Medulla oblongata (tissue), 1 donor: ENCODE data around the gene BACE1.
A peak's percentile ranks its signal among the peaks of the same experiment; 100 is the strongest.
"Not testable (repeated sequence)": the region's sequence is repeated elsewhere in the genome, so short reads cannot be mapped to it uniquely, and the experiment has no call there.

Source experiments
- DNase-seq: peaks from one replicate; pipeline ENCODE4 v3.0.0-alpha.2; 2015; ENCODE audit errors: extremely low spot score

Gene BACE1

GRCh38 chr11:117316197-117316961 lies at the start of gene BACE1:
TSS of gene BACE1 (minus strand) at chr11:117316256. CDS start at chr11:117315795, 461 bp downstream.
- DNase-seq: peak; percentile 93

- DNase-seq: no peak
Observed at GRCh38 chr11:117361432-117361831, 45.4 kb upstream of the BACE1 start.

- no peak for DNase-seq
Observed at GRCh38 chr11:117356126-117356890, 40.3 kb upstream of the BACE1 start.

- no peak for DNase-seq
Observed at GRCh38 chr11:117354550-117354949, 38.5 kb upstream of the BACE1 start.

GRCh38 chr11:117345039-117345438 lies 29.0 kb upstream of the BACE1 start:
- no peak for DNase-seq

GRCh38 chr11:117337076-117337475 lies 21.0 kb upstream of the BACE1 start:
- no peak for DNase-seq

- no peak for DNase-seq
Observed at GRCh38 chr11:117335399-117335798, 19.3 kb upstream of the BACE1 start.

- DNase-seq: no peak
Observed at GRCh38 chr11:117334896-117335295, 18.8 kb upstream of the BACE1 start.

GRCh38 chr11:117333917-117334316 lies 17.9 kb upstream of the BACE1 start:
- DNase-seq: no peak

GRCh38 chr11:117332843-117333242 lies 16.8 kb upstream of the BACE1 start:
- DNase-seq: no peak

- DNase-seq: peak; percentile 55
Observed at GRCh38 chr11:117328375-117329010, 12.4 kb upstream of the BACE1 start.

GRCh38 chr11:117327567-117328374 lies 11.7 kb upstream of the BACE1 start, which contains the start of gene CEP164:
TSS of gene CEP164 (plus strand) at chr11:117327854. CDS start at chr11:117338587, 10,733 bp downstream.
- DNase-seq: peak; percentile 97

- not testable (repeated sequence) for DNase-seq
Observed at GRCh38 chr11:117327255-117327566, 11.2 kb upstream of the BACE1 start.

GRCh38 chr11:117319214-117319840 lies 3.3 kb upstream of the BACE1 start:
- no peak for DNase-seq

- DNase-seq: no peak
Observed at GRCh38 chr11:117318738-117319137, 2.7 kb upstream of the BACE1 start.

- no peak for DNase-seq
Observed at GRCh38 chr11:117315285-117316196, 515 bp downstream of the BACE1 start.

GRCh38 chr11:117314840-117315239 lies 1.2 kb downstream of the BACE1 start:
- no peak for DNase-seq

GRCh38 chr11:117313828-117314768 lies 2.0 kb downstream of the BACE1 start:
- DNase-seq: no peak

- DNase-seq: no peak
Observed at GRCh38 chr11:117313091-117313490, 3.0 kb downstream of the BACE1 start.
